KOPT-K1 (cell line): ENCODE results near the gene ATAD3B.
"Not testable (repeated sequence)": the region's sequence is repeated elsewhere in the genome, so short reads cannot be mapped to it uniquely, and the experiment has no call there.

Experiments
- H3K27ac ChIP-seq: fragments of 200-600 bp; sonication (generic); 2 replicates; pipeline ENCODE4 v1.5.1; 2016; ENCODE audit warnings: antibody characterized with exemption, mild to moderate bottlenecking, low read depth, low read length; ENCODE audit not compliant: poor library complexity, severe bottlenecking
- H3K36me3 ChIP-seq: fragments of 200-600 bp; sonication (generic); 2 replicates; pipeline ENCODE4 v1.5.1; 2017; ENCODE audit warnings: antibody characterized with exemption, mild to moderate bottlenecking, low read length, moderate library complexity; ENCODE audit not compliant: insufficient read depth
- H3K9me3 ChIP-seq: fragments of 200-600 bp; sonication (generic); 2 replicates; pipeline ENCODE4 v1.5.1; 2017; ENCODE audit warnings: antibody characterized with exemption, low read length, mild to moderate bottlenecking; ENCODE audit not compliant: insufficient read depth, poor library complexity, severe bottlenecking

Gene ATAD3B

DNA sequence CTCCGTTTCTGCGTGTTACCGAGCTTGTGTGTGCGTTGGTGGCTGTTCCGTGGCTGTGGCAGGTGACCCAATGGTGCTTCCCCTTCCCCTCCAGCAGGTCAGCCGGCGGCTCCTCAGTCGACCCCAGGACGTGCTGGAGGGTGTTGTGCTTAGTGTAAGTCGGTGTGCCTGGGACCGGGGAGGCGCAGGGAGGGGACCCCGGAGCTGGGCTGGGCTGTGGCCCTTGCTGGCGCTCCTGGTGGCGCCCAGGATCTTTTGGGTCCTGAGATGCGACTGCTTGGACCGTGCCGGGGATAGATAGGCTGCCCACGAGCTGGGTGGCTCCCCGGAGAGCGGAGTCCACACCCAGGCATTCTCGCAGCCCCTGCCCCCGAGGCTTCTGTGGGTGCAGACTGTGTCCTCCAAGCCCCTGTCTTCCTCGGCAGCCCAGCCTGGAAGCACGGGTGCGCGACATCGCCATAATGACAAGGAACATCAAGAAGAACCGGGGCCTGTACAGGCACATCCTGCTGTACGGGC is 16.1 kb upstream of the ATAD3B start:
- Histone ChIP-seq H3K9me3 (no peaks in the 10 kb centered on the region), H3K27ac (no peak overlapping the region), H3K36me3 (no peaks in the 10 kb centered on the region)

DNA sequence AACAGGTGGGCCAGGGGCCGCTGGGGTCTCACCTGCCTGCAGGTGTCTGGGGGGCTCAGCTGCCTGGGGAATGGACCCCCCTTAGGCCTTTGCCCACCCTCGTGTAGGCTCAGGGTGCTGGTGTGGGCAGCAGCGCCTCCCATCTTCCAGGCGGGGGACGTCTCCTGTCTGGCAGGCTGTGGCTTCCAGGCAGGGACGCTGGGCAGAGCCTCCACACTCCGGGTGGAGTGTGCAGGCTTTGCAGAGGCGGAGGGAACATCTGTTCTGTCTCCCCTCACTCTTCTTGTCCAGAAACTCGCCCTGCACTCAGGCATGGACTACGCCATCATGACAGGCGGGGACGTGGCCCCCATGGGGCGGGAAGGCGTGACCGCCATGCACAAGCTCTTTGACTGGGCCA is 15.6 kb upstream of the ATAD3B start:
- H3K36me3 ChIP-seq, H3K27ac ChIP-seq, H3K9me3 ChIP-seq: not testable (repeated sequence)

DNA sequence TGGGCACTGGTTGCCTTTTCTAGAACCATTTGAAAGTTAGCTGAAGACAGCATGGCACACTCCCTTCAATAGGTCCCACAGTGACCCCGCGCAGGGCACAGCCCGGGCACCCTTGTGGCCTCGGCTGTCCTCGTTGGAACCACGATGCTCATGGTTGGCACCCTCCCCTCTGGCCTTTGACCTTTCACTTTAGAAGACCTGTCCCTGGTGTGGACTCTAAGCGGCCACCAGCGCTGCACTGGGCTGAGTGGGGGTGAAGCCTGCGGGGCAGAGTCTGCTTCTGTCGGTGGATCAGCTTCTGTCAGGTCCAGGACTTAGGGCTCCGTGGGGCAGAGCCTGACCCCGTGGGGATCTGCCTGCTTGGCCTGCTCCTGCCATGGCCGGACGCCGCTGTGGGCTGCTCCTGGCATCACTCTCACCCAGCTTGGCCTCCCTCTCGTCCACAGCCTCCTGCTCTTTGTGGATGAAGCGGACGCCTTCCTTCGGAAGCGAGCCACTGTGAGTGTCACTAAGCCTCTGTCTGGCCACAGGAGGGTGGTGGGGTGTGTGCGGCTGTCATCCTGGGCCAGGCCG is 14.8 kb upstream of the ATAD3B start:
- H3K36me3 ChIP-seq, H3K9me3 ChIP-seq, H3K27ac ChIP-seq: not testable (repeated sequence)

DNA sequence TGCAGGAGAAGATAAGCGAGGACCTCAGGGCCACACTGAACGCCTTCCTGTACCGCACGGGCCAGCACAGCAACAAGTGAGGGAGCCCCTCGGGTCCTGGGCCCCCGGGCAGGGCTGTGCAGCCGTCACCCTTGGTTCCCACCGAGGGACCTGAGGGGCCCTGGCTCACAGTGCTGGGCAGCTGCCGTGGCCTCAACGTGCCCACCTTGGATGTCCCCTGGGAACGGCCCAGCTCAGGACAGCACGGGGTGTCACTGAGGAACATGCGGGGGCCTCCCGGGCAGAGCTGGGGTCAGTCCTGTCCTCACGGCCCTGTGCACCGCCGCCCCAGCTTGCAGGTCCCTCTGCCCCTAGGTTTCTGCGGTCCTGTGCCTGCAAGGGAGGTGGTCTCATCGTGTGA is 12.4 kb upstream of the ATAD3B start:
- H3K36me3 ChIP-seq, H3K27ac ChIP-seq, H3K9me3 ChIP-seq: not testable (repeated sequence)

DNA sequence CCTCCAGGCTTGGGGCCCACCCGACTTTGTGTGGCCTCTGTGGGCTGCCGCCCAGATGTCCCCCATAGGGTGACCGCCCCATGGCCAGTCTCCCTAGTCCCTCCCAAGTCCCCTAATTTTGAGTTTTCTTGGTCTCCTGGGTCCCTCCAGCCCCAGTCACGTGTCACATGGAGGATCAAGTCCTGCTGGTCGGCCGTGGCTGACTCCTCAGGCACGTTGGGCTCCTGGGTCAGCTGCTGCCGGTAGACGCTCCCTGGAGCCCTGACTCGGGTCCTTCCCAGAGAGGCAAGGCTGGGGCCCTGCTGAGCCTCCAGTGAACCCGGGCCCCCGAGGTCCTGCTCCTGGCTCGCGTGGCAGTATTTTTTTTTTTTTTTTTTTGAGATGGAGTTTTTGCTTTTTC is 11.9 kb upstream of the ATAD3B start:
- not testable (repeated sequence) for H3K9me3 ChIP-seq, H3K27ac ChIP-seq, H3K36me3 ChIP-seq

DNA sequence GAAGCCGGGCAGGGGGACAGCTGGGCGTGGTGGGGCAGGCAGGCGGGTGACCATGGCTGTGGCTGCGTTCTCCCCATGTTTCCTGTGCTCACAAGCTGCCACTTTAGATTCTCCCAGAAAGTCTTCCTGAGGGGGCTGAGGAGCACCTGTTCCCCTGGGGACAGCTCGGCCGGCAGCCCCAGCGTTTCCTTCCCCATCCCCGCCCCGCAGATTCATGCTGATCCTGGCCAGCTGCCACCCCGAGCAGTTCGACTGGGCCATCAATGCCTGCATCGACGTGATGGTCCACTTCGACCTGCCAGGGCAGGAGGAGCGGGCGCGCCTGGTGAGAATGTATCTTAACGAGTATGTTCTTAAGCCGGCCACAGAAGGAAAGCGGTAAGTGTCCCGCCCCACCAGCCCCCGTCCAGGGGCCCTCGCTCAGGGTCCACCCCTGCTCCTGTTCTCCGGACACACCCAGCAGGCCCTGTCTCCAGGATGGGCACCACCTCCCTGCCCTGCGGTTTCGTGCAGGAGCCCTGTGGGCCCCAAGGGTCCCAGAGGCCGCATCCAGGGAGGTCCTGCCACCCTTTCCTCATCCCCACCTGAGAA is 10.9 kb upstream of the ATAD3B start:
- H3K9me3 ChIP-seq = no peaks in the 10 kb centered on the region
- no peaks in the 10 kb centered on the region for H3K36me3 ChIP-seq

DNA sequence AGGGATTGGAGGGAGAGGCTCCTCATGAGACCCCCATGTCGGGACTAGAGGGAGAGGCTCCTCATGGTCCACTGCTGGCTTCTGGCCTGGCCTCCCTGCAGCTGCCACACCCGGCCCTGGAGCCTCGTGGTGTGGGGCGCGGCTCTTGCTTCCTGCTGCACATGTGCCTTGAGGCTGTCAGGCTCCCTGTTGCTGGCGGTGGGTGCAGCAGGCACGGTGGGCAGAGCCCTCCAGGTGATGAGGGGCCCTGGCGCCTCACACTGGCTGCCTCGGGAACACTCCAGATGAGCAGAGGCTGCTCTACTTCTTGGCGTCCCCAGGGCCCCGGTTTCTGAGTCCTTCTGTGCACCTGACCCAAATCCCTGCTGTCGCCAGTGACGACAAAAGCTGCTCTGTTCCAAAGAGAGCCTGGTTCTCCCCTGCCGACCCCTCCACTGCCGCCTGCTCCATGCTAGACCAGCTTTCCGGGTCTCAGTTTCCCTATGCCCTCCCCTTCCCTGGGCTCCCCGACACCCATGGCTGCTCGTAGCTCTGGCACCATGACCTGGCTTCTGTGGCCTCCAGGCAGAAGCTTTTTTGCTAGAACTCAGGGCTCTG is 9.7 kb upstream of the ATAD3B start:
- Histone ChIP-seq H3K9me3 (no peaks in the 10 kb centered on the region), H3K36me3 (no peaks in the 10 kb centered on the region), H3K27ac (no peak overlapping the region)

More for the DNA sequence above, 10.9 kb upstream of the ATAD3B start:
- H3K27ac ChIP-seq = no peak overlapping the region

DNA sequence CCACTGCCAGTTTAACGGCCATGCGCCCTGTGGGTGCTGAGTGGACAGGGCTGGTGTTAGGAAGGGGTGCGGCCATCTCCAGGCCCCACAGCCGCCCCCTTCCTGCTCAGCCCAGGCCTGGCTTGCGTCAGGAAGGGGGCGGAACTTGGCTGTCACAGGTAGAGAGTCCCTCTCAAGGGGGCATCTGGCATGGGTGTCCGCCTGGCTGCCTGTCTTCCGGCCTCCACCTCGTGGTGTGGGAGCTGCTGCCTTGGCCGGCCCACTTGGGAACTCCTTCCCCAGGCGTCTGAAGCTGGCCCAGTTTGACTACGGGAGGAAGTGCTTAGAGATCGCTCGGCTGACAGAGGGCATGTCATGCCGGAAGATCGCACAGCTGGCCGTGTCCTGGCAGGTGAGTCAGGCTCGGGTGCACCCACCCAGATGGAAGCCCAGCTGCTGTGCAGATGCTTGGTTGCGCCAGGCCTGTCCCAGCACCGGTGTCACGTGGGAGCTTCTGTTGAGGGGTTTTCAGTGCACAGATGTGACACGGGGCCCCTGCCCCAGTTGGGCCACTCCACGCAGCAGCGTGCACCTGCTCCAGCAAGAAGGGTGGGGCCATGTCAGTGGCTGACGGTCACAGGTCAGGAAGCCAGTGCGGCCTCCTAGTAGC is 9.1 kb upstream of the ATAD3B start:
- H3K9me3 ChIP-seq = no peaks in the 10 kb centered on the region
- H3K27ac ChIP-seq = no peak overlapping the region
- H3K36me3 ChIP-seq = no peaks in the 10 kb centered on the region

DNA sequence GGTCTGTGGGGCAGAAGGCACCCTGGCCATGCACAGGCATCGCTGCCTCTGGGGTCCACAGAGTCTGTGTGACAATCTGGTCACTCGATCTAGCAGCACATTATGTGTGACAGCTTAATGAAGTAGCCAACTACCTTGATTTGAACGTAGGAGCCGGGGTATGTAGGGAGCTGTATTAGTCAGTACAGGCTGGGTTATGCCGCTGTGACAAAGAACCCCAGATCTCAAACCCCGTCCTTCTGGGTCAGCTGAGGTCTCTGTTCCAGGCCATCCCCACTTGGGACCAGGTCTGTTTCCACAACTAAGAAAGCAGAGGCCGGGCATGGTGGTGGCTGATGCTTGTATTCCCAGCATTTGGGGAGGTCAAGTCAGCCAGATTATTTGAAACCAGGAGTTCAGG is 8.3 kb upstream of the ATAD3B start:
- no peaks in the 10 kb centered on the region for H3K9me3 ChIP-seq
- no peak overlapping the region for H3K27ac ChIP-seq
- no peaks in the 10 kb centered on the region for H3K36me3 ChIP-seq

DNA sequence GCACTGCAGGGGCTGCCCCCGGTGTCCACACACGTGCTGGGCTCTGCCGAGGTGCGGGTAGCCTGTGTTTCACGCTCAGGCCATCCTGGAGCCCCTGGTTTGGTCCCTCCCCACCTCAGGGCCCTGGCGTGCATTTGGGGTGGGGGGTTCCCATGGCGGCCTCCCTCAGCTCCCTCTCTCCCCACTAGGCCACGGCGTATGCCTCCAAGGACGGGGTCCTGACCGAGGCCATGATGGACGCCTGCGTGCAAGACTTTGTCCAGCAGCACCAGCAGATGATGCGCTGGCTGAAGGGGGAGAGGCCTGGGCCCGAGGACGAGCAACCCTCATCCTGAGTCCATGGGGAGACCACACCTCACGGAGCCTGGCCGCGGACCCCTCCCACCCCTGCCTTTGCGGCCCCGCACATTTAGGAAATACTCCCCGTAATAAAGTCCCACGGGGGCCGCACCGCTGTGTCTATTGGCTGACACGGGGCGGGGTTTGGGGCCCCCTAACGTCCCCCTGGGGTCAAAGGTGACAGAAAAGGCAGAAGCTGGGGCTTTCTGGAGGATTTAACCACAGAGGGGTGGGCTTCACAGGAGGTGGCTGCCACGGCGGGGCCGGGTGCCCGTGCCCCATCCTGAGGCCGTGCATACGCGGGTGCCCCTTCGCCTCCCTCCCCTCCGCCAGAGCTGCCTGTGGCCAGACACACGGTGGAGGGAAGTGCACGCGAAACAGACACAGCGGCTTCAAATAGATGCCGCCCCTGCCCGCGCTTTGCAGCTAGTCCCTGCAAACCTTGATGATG is 3.2 kb upstream of the ATAD3B start:
- not testable (repeated sequence) for H3K36me3 ChIP-seq, H3K27ac ChIP-seq, H3K9me3 ChIP-seq

DNA sequence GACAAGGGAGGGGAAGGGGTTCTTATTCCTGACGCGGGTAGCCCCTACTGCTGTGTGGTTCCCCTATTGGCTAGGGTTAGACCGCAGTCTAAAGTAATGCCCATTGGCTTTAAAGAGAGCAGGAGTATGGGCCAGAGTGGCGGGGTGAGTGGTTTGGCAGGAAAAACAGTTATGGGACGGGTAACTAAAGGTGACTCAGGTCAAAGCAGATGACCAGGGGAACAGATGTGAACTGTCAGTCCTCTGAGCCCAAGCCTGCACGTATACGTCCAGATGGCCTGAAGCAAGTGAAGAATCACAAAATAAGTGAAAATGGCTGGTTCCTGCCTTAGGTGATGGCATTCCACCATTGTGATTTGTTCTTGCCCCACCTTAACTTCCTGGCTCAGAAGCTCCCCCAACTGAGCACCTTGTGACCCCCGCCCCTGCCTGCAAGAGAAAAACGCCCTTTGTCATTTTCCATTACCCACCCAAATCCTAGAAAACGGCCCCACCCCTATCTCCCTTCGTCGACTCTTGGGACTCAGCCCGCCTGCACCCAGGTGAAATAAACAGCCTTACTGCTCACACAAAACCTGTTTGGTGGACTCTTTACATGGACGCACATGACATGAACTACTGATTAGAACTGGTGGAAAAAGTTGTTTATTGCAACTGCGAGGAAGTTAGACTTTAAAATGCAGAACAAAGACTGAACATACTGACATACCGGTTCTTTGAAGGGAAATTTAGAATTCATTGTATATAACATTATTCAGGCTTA is 758 bp upstream of the ATAD3B start:
- no peaks in the 10 kb centered on the region for H3K9me3 ChIP-seq
- H3K27ac ChIP-seq = peak overlapping the region; percentile 57
- H3K36me3 ChIP-seq = peaks cover 12% of the 10 kb centered on the region; the same call in 1 of the 2 replicates

DNA sequence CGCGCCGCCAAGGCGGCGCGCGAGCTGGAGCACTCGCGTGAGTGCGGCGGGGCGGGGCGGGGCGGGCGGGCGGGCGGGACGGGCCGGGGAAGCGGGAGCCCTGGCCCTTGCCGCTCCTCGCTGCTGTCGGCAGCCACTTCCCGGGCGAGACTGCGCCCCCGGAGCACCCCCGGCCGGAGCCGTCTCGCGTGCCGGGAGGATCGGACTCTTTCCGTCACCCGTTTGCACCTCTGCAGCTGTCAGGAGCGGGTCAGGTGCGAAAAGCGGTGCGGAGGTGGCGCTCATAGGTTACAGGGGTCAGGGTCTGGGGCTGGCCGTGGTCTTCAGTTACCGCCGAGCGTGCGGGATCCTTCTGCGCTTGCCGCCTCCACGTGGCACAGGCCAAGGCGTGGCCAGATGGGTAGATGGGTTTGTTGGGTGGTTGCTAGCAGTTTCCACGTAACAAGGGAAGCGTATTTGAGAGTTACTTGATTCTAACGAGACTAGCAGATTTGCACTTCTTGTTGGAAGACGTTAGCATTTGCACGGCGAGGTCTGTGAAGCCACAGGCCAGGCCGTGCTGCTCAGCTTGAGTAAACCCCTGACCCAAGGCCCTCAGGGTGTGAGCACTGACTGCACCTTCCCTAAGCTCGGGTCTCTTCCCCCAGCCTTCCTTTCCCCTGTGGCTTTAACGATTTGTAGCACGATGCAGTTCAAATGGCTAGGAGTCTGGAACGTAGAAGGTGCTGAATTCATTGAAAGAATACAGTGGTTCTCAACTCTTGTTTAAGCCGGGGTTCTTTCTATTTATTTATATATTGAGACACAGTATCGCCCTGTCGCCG is 700 bp downstream of the ATAD3B start:
- Histone ChIP-seq H3K27ac (peak overlapping the region; percentile 53), H3K36me3 (peaks cover 22% of the 10 kb centered on the region; the same call in 1 of the 2 replicates)
- H3K9me3 ChIP-seq = not testable (repeated sequence)

DNA sequence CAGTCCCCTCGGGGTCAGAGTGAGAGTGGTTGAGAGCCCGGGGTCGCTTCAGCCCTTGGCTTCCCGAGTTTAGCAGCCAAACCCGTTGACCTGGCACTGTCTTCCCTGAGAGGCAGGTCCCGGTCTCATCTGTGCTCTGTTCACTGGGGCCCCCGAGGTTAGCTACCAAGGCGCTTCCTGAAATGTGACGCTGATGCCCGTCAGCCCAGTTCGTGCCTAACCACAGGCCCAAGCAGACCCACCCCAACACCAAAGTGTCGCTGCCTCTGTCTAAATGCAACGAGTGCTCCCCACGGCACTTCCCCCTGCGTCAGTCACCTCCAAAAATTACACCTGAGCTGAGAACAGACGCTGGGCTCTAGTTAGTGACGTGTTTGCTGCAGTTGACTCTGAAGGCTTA is 4.4 kb downstream of the ATAD3B start:
- H3K9me3 ChIP-seq, H3K27ac ChIP-seq: not testable (repeated sequence)
- peaks cover 52% of the 10 kb centered on the region for H3K36me3 ChIP-seq

DNA sequence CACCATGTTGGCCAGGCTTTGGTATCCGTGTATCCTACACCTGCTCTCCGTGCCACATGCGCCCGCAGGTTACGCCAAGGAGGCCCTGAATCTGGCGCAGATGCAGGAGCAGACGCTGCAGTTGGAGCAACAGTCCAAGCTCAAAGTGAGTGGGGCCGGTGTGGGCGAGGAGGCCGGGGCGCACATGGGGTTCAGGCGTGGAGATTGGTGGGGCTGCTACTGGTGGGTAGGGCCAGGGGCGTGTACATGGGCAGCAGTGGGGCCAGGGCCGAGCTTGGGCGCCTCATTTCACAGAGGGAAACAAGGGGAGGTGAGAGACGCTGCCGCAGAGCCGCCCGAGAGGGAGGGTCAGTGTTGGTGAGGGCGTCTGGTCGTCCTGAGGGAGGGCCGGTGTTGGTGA is 5.6 kb downstream of the ATAD3B start:
- H3K9me3 ChIP-seq = no peaks in the 10 kb centered on the region
- peaks cover 58% of the 10 kb centered on the region for H3K36me3 ChIP-seq
- H3K27ac ChIP-seq = no peak overlapping the region
